HepG2 (cell line): ENCODE measurements around the gene KTI12.

Experiments
- CTCF ChIP-seq: sonication (generic); formaldehyde crosslinking; IDR thresholded peaks from 2 replicates; pipeline ENCODE4 v1.5.0; 2020; ENCODE audit warnings: mild to moderate bottlenecking, missing genetic modification reagents, moderate library complexity
- EP300 ChIP-seq, 3 experiments: sonication (generic) in 1 of 3; formaldehyde crosslinking in 1 of 3; IDR thresholded peaks; 2 replicates each; pipeline versions ENCODE4 v1.5.1 to v1.6.1; 2011 to 2020; ENCODE audit warnings: low read depth in 2 of 3, low read length in 2 of 3, borderline replicate concordance in 1 of 3, improper control_type of control experiment in 1 of 3, mild to moderate bottlenecking in 1 of 3, missing genetic modification reagents in 1 of 3, moderate library complexity in 1 of 3
- GLI4 ChIP-seq: sonication (generic); formaldehyde crosslinking; IDR thresholded peaks from 2 replicates; pipeline ENCODE4 v1.5.1; 2020; ENCODE audit warnings: missing genetic modification reagents, mild to moderate bottlenecking, moderate library complexity, borderline replicate concordance
- ISX ChIP-seq: sonication (generic); formaldehyde crosslinking; conservative IDR thresholded peaks from 2 replicates; pipeline ENCODE4 v1.5.0; 2020; ENCODE audit warnings: missing genetic modification reagents
- KLF12 ChIP-seq: sonication (generic); formaldehyde crosslinking; IDR thresholded peaks from 2 replicates; pipeline ENCODE4 v1.4.0; 2020; ENCODE audit warnings: missing genetic modification reagents, borderline replicate concordance
- NBN ChIP-seq: fragments of 450-650 bp; conservative IDR thresholded peaks from 2 replicates; pipeline ENCODE4 v1.6.1; 2017
- NFIC ChIP-seq: IDR thresholded peaks from 2 replicates; pipeline ENCODE4 v1.6.1; 2012; ENCODE audit warnings: mild to moderate bottlenecking, low read length, inconsistent platforms
- RNF2 ChIP-seq: fragments of 450-650 bp; conservative IDR thresholded peaks from 2 replicates; pipeline ENCODE4 v1.6.1; 2016; ENCODE audit warnings: low read depth
- SRSF9 ChIP-seq: fragments of 200-400 bp; formaldehyde crosslinking; IDR thresholded peaks from 2 replicates; pipeline ENCODE4 v1.6.1; 2018; ENCODE audit warnings: borderline replicate concordance, mild to moderate bottlenecking, low read depth, low read length; ENCODE audit not compliant: insufficient read depth, poor library complexity, severe bottlenecking
- ZNF251 ChIP-seq: sonication (generic); formaldehyde crosslinking; IDR thresholded peaks from 2 replicates; pipeline ENCODE4 v1.9.0; 2021; ENCODE audit warnings: mild to moderate bottlenecking, missing genetic modification reagents

- TF ChIP-seq NBN, result no peak
- TF ChIP-seq CTCF (CRISPR knock-in tag), result no peak
- no peak for TF ChIP-seq SRSF9
- no peak for TF ChIP-seq ZNF251 (CRISPR knock-in tag)
- TF ChIP-seq GLI4 (CRISPR knock-in tag), result no peak
- TF ChIP-seq KLF12 (CRISPR knock-in tag), result no peak
- no peak for TF ChIP-seq RNF2
- TF ChIP-seq EP300 (IDR thresholded peaks at IDR 0.05; ENCODE audit: low read depth in 2 of 2, low read length in 2 of 2), result no peak
- no peak for TF ChIP-seq EP300 (CRISPR knock-in tag; IDR thresholded peaks at IDR 0.05; ENCODE audit: borderline replicate concordance)
- TF ChIP-seq ISX (CRISPR knock-in tag), result no peak
- TF ChIP-seq NFIC, result no peak
Measured at GRCh38 chr1:51982161-51982560, 51.4 kb downstream of the KTI12 start.
